ENCODE data around the gene TTYH3.

DNA sequence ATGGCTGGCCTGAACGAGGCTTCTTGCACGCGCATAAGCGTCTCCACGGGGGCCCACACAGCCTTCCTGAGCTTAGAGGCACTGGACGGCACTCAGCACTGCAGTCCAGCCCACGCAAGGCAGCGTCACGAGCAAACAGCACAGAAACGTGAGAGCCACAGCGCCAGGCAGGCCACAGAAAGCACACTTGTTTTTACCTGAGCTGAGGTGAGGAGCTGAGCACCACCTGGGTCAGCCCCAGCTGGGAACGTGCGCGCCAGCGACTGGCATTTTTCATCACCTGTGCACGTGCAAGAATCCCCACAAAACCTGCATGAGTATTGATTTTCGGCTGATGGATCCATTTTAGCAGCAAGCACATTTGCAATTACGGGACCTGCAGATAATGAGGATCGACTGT is 46.3 kb upstream of the TTYH3 start:
- TF ChIP-seq MXD4 (CRISPR knock-in tag; IDR thresholded peaks at IDR 0.05; ENCODE audit: borderline replicate concordance) (no peak), SMAD4 (CRISPR knock-in tag; IDR thresholded peaks at IDR 0.05) (no peak)
- TF ChIP-seq, protein P1, sequence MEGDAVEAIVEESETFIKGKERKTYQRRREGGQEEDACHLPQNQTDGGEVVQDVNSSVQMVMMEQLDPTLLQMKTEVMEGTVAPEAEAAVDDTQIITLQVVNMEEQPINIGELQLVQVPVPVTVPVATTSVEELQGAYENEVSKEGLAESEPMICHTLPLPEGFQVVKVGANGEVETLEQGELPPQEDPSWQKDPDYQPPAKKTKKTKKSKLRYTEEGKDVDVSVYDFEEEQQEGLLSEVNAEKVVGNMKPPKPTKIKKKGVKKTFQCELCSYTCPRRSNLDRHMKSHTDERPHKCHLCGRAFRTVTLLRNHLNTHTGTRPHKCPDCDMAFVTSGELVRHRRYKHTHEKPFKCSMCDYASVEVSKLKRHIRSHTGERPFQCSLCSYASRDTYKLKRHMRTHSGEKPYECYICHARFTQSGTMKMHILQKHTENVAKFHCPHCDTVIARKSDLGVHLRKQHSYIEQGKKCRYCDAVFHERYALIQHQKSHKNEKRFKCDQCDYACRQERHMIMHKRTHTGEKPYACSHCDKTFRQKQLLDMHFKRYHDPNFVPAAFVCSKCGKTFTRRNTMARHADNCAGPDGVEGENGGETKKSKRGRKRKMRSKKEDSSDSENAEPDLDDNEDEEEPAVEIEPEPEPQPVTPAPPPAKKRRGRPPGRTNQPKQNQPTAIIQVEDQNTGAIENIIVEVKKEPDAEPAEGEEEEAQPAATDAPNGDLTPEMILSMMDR (IDR thresholded peaks at IDR 0.05), result no peak
- TF ChIP-seq, protein P2, sequence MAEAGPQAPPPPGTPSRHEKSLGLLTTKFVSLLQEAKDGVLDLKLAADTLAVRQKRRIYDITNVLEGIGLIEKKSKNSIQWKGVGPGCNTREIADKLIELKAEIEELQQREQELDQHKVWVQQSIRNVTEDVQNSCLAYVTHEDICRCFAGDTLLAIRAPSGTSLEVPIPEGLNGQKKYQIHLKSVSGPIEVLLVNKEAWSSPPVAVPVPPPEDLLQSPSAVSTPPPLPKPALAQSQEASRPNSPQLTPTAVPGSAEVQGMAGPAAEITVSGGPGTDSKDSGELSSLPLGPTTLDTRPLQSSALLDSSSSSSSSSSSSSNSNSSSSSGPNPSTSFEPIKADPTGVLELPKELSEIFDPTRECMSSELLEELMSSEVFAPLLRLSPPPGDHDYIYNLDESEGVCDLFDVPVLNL (CRISPR knock-in tag; IDR thresholded peaks at IDR 0.05; ENCODE audit: borderline replicate concordance, low read depth), result no peak
- TF ChIP-seq, protein P3, sequence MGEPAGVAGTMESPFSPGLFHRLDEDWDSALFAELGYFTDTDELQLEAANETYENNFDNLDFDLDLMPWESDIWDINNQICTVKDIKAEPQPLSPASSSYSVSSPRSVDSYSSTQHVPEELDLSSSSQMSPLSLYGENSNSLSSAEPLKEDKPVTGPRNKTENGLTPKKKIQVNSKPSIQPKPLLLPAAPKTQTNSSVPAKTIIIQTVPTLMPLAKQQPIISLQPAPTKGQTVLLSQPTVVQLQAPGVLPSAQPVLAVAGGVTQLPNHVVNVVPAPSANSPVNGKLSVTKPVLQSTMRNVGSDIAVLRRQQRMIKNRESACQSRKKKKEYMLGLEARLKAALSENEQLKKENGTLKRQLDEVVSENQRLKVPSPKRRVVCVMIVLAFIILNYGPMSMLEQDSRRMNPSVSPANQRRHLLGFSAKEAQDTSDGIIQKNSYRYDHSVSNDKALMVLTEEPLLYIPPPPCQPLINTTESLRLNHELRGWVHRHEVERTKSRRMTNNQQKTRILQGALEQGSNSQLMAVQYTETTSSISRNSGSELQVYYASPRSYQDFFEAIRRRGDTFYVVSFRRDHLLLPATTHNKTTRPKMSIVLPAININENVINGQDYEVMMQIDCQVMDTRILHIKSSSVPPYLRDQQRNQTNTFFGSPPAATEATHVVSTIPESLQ (CRISPR knock-in tag; IDR thresholded peaks at IDR 0.05), result no peak
